Transverse colon (tissue), 4 donors: Measurements from ENCODE around the gene ERCC6L. TPM values are rescaled to one million over a fixed set of nuclear protein-coding genes. Genes with fewer than 3 reads are reported as not detected.

Source experiments
- DNase-seq: peaks from one replicate; pipeline ENCODE4 v3.0.0-alpha.2; 2019
- H3K27ac ChIP-seq, 4 donors: fragments of 200-600 bp; sonication (generic); 2 replicates each; pipeline ENCODE4 v1.5.1; 2016 to 2018; ENCODE audit warnings: inconsistent platforms in 4 of 4
- H3K27me3 ChIP-seq: fragments of 200-600 bp; sonication (generic); 2 replicates; pipeline ENCODE4 v1.5.1; 2017; ENCODE audit warnings: inconsistent platforms
- H3K36me3 ChIP-seq, 4 donors: fragments of 200-600 bp; sonication (generic); 2 replicates each; pipeline ENCODE4 v1.5.1; 2017 to 2019; ENCODE audit warnings: inconsistent platforms in 4 of 4
- H3K4me1 ChIP-seq, 4 donors: fragments of 200-600 bp; sonication (generic); 2 replicates each; pipeline ENCODE4 v1.5.1; 2017 to 2020; ENCODE audit warnings: inconsistent platforms in 4 of 4
- H3K4me3 ChIP-seq, 4 donors: fragments of 200-600 bp; sonication (generic); 1 replicate in 1 of 4; 2 replicates in 3 of 4; pipeline versions ENCODE4 v1.5.1 to v1.6.1; 2017 to 2019; ENCODE audit warnings: inconsistent platforms in 4 of 4
- H3K9me3 ChIP-seq, 2 donors: fragments of 200-600 bp; sonication (generic); 2 replicates each; pipeline ENCODE4 v1.5.1; 2017 to 2019; ENCODE audit warnings: inconsistent platforms in 2 of 2
- POLR2AphosphoS5 ChIP-seq, 3 donors: sonication (generic); formaldehyde crosslinking; IDR thresholded peaks; one replicate each; pipeline ENCODE4 v1.6.1; 2016; ENCODE audit warnings: antibody characterized with exemption in 3 of 3
- WGBS, 2 donors: methylation state at CpG; one replicate each; pipeline ENCODE4 v1.1.5; 2018; ENCODE audit warnings: low coverage in 1 of 2; 5-methylcytosine and 5-hydroxymethylcytosine counted together
- in situ Hi-C, 4 donors: fragments of 200-750 bp; cut with MboI; loops; one replicate each; pipeline versions ENCODE4 v1.15.0 to v1.15.1; 2017; ENCODE audit warnings: low sequenced_read_pairs in 3 of 4, low pct_ligation_motif_present in 1 of 4, low pct_unique_long_range_greater_than_20kb in 1 of 4
- intact Hi-C: fragments of 100-400 bp; cut with DNase I; formaldehyde crosslinking; loops from one replicate; pipeline ENCODE4 v1.15.1; 2023; ENCODE audit warnings: low total_unique reads
- small RNA-seq, 4 donors: library from RNA; depleted of rRNA; stranded (forward); fragments of <200 nt; gene quantifications; one replicate each; pipeline ENCODE3, GENCODE V24; 2016
- total RNA-seq, 4 donors: library from RNA; depleted of rRNA; stranded (reverse); fragments of >200 nt; gene quantifications; one replicate each; pipeline ENCODE4 v1.1.0, GENCODE V29; 2016

ERCC6L gene
- total RNA-seq, 4 donors from 2014 or later, result 0.32 to 1.4 (median 0.41) TPM; not detected in 1

- H3K36me3 ChIP-seq, result no peaks in the 10 kb centered on the region
- TF ChIP-seq POLR2AphosphoS5 (IDR thresholded peaks at IDR 0.05), result no peak
- WGBS, 2 donors, result 74% methylated on average over 3 of the region's 3 CpGs; no CpG with 5 or more reads in 1 of the 2 donors
- H3K4me1 ChIP-seq, result no peaks in the 10 kb centered on the region
- intact Hi-C loops, result no loop called here
- DNase-seq, result no peak
- H3K9me3 ChIP-seq, result no peaks in the 10 kb centered on the region
- no peak overlapping the region for H3K4me3 ChIP-seq
- H3K27me3 ChIP-seq, result no peaks in the 10 kb centered on the region
- in situ Hi-C loops, result no loop called here
- no peak overlapping the region for H3K27ac ChIP-seq
Measured at GRCh38 chrX:72158773-72159172, 80.1 kb downstream of the ERCC6L start.

Small RNA genes within 50 kb of the gene (small RNA-seq; reads per million reads assigned to genes)
- 0 reads per million in 4 donors for gene RF00019

Other genes with a start within 250 kb of the ERCC6L start
- gene RTL5, start 107.1 kb downstream of the ERCC6L start, total RNA-seq, result 1 to 10 TPM; 1.3 to 6.0 (median 2.5) TPM
- 10 to 100 TPM in 1 of 4 donors, 1 to 10 TPM in 1, under 1 TPM in 1, not detected in 1; 1.00 to 15.2 (median 8.1) TPM for gene PIN4, start 57.3 kb downstream of the ERCC6L start, total RNA-seq
- gene RPS4X, start 38.2 kb upstream of the ERCC6L start, total RNA-seq, result 100 to 1,000 TPM; 236 to 847 (median 543) TPM
- gene CITED1, start 66.9 kb upstream of the ERCC6L start, total RNA-seq, result 10 to 100 TPM in 1 of 4 donors, under 1 TPM in 1, not detected in 2; 0.82 to 24.3 TPM